ENCODE data around the gene MACROH2A2.
"Not testable (repeated sequence)": the region's sequence is repeated elsewhere in the genome, so short reads cannot be mapped to it uniquely, and the experiment has no call there.

Gene MACROH2A2

DNA sequence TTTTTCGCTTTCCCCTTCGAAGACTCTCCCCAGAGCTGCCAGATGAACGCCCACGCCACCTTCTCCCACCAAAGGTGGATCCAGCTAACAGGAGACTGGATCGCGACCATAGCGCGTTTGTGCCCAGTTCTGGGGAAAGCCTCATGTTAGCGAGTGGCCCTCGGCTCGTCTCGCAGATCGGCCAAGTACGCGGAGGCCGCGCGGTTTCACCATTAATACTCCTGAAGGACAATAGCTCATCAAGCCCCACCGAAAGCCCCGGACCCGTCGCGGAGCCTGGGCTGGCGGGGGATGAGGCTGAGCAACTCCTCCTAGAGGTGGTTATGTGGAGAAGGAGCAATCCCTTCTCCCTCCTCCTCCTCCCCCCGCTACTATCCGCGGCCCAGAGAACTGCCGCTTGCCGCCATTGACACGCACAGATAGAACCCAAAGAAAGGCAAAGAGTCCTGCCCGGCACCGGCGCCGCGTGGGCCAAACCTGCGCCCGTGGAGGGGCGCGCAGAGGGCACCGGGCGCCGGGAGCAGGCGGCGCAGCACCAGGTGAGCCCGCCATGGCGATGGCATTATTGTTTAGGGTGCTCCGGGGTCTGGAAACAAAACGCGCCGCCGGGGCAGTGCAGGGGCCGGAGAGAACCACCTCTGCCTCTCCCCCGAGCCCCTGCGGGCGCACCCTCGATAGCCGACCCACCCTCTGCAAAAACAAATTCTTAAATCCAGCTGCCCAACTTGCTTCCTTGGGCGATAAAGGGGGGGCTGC, at the start of gene MACROH2A2:
MACROH2A2 (plus strand) TSS at position 385 of the 756 bp plus-strand sequence. CDS start 22,813 bp downstream, outside the sequence.
- peak; percentile 64 to 73 (median 65) for DNase-seq

DNA sequence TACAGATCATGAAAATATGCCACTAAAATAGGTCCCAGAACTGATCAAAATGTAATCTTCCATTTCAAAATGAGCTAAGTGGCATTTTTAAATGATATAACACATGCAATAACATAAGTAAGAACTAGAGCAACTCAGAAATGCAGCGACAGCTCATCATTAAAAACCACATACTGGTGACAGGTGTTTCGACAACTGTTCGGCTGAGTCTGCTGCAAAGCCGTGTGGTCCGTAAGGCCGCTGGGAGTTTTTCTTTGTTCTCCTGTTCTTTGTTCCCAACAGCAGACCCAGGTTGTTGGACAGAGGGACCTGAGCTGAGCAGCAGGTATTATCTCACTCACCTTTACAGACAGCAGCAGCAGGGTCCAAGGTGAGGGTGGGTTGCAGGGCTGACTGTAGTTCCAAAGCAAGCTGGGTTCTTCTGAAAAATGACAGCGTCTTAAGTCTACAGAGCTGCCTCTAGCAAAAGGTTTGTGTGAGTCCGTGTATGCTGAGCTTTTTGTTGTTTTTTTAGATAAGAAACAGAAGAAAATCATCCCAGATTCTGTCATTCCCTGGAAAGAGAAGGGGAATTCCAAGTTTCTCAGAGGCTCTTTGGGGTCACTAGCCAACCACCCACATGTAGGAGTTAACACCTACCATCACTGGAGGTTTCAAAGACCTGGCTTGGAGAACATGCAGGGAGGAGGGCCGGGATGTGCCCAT, 45.4 kb upstream of the MACROH2A2 start:
- no peak for DNase-seq

DNA sequence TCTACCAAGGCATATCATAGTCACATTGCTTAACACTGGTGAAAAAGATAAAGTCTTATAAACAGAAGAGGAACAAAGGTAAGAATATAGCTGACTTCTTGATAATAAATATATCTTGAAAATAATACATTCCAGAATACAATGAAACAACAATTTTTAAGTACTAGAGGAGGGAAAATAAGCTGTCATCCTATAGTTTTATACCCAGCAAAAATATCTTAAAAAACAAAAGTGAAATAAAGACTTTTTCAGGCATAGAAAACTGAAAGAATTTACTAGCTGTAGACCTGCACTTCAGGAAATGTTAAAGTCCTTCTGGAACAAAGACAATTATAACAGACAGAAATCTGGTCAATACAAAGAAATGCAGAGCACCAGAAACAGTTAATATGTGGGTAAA, 21.4 kb upstream of the MACROH2A2 start:
- no peak for DNase-seq

DNA sequence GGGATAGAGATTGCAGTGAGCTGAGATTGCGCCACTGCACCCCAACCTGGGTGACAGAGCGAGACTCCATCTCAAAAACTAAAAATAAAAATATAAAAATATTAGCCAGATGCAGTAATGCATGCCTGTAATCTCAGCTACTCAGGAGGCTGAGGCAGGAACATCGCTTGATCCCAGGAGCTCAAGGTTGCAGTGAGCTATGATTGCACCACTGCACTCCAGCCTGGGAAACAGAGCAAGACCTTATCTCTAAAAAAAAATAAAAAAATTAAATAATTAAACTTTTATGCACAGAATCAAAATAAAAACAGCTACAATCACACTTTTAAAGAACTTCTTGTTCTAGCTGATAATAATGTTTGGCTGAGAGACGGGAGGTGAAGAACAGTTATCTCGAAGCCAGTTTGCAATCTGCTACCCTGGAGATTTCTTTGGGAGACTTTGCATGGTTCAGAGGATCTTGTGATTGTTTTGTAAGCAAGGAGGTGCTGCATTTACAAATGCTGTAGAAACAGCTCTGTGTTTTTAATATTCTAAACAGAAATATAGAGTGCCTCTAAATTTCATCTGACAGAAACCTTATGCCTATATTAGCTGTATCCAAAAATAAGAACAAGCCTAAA, 19.9 kb upstream of the MACROH2A2 start:
- DNase-seq: no peak

DNA sequence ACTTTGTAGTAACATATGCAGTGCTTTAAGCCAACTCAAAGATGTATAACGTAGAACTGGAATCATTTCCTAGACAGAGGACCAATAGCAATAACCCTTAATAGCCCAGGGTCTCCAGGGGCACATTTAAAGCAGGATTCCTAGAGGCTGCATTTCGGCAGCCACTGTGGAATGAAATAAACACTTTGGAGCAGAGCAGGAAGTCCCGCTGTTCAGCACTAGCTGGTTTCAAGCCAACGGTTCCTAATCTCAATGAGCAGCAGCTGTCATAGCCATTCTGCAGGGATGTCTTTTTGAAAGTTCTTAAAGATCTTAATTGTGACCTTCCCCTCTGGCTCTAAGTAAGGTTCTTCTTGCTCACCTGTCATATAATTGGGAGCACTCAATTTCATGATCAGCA, 18.4 kb upstream of the MACROH2A2 start:
- no peak for DNase-seq

DNA sequence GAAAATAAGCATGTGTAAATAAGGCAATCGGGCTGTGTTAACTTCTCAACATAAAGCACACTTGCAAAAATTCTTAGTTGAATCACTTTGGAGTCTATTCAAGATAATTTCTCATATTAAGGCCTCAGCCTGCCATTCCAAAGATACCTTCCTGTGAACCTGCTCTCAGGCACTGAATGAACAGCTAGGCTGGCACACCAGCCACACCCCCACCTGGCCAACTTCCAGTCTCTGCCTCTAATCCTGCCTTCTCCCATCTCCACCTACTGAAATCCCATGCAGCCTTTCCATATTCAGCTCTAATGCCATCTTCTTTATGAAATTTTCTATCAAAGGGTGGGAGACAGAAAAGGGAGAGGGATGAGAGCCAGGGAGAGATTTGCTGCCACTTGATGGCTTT, 17.1 kb upstream of the MACROH2A2 start:
- no peak for DNase-seq

DNA sequence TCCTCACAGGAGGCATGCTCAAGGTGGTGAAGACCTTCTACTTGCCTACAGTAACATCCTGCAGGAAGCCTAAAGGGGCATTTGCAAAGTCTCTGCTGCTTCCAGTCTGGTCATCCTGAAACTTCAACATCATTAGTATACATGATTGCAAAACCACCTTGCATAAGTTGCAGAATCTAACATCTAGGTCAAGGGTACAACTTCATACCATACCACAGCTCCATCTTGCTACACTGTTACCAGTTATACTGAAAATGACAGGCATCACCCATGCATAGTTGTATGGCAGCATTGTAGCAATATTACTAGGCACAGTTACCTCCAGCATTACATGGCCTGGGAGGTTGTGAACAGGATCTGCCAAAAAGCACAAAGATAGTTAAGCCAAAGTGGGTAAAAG, 13.7 kb upstream of the MACROH2A2 start:
- peak in 1 of 3 donors; percentile 24 for DNase-seq

DNA sequence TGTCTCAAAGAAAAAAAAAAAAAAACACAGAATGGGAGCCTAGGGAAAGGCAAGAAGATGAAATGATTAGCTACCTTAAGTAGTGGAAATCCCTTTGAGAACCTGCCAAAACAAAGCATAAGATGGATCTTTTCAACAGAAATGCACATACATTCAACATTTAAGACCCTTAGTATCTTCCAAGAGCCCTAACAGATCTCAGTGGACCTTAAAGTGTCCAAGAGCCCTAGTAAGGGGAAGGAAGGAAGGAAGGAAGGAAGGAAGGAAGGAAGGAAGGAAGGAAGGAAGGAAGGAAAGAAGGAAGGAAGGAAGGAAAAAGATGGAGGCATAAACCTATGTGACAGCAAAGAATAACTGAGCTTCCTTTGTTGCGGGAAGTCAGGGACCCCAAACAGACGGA, 11.6 kb upstream of the MACROH2A2 start:
- no peak for DNase-seq

DNA sequence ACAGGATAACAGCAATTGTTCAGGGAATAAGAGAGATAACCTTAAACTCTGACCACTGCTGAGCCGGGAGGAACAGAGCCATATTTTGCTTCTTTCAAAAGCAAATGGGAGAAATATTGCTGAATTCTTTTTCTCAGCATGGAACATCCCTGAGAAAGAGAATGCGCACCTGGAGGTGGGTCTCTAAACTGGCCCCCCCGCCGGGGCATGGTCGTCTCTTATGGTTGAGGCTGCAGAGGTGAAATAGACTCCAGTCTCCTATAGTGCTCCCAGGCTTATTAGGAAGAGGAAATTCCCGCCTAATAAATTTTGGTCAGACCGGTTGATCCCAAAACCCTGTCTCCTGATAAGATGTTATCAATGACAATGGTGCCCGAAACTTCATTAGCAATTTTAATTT, 10.9 kb upstream of the MACROH2A2 start:
- not testable (repeated sequence) for DNase-seq

DNA sequence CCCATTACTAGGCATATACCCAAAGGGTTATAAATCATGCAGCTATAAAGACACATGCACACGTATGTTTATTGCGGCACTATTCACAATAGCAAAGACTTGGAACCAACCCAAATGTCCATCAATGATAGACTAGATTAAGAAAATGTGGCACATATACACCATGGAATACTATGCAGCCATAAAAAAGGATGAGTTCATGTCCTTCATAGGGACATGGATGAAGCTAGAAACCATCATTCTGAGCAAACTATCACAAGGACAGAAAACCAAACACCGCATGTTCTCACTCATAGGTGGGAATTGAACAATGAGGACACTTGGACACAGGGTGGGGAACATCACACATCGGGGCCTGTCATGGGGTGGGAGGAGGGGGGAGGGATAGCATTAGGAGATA, 5.6 kb upstream of the MACROH2A2 start:
- not testable (repeated sequence) for DNase-seq

DNA sequence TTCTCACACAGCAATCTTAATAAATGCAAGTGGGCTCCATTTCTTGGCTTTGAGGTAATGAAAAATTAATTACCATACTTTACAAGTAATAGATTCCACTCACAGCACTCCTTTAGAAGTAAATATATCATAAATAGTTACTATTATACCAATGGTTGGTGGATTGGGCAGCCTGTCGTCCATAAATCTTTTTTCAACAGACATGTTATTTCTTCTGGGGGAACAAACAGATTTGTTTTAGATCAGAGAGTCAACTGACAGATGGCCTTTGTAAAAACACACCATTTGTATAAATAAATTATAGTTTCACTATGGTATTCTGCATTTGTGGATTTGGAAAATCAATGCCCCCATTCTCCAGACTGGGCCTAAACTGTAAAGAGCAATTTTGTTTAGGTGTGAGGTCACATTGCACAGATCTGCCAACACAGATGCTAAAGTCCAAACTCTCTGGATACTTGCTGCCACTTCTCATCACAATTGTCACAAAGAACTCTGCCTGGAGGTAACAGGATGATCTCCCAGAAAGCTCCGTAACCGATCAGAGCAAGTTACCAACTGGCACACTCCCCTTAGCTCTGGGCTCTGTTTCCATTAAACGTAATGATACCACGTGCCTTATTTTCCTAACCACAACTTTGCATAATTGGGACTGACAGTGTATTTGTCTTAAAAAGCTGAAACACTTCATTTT, 4.5 kb upstream of the MACROH2A2 start:
- no peak for DNase-seq

DNA sequence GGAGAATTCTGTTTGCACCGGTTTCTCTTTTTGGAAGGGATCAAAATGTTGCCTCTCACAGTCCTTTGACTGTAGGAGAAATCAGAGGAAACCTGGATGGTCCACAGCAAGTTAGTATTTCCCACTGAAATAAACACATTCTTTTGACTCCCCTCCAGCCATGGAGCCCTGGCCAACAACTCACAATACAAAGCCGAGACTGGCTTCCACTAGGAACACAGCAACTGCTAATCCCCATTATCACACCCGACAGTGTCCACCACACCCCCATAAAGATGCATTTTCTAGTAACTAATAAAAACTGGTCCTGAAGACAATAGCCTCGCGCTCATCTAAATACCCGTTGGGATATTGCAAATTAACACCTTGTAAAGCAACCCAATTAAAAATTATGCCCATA, 798 bp upstream of the MACROH2A2 start:
- DNase-seq: no peak

DNA sequence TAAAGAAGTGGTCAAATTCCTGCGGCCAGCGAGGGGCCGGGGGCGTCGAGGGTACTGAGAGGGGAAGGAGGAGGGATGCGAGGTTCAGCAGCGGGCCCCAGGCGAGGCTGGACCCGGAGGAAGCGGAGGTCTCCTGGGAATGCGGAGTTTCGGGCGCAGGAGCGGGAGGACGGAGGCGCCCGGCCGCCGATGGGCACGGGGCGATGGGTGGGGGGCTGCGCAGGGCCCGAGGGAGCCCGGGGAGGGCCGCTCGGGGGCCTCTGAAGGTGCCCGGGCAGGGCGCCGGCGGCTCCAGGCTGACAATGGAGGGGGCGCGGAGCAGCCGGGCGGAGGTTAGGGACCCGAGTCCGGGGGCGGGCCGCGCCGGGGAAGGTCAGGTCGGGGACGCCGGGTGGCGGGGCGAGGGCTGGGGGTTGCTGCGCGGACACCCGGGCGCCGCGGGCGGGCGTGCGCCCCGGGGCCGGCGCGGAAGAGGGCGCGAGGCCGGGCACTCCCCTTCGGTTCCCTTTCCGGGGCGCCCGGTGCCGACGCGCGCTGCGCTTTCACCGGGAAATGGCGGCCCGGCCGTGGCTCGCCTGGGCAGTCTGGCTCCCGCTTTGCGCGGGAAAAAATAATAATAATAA, 683 bp downstream of the MACROH2A2 start:
- DNase-seq: peak in 2 of 3 donors; percentile 33 to 69

DNA sequence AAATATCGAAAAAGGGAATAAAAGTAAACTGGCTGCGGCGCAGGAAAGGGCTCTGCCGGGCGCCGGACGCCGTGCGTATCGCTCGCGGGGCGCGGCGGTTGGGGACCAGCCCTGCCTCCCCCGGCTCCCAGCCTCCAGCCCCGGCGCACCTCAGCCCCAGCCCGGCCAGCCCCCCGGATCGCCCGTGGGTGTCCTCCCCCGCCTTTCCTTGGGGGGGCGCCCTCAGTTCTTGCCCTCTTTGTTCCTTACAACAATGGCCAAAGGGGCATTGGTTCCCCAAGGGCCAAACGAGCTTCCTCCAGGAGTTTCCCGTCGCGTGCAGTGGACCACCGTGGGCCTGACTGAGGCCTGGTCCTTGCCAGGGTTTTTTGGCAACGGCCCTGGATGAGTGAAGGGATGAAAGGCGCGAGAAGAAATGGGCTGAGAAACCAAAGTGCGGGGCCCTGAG, 1.2 kb downstream of the MACROH2A2 start:
- DNase-seq: peak; percentile 48 to 60 (median 52)

DNA sequence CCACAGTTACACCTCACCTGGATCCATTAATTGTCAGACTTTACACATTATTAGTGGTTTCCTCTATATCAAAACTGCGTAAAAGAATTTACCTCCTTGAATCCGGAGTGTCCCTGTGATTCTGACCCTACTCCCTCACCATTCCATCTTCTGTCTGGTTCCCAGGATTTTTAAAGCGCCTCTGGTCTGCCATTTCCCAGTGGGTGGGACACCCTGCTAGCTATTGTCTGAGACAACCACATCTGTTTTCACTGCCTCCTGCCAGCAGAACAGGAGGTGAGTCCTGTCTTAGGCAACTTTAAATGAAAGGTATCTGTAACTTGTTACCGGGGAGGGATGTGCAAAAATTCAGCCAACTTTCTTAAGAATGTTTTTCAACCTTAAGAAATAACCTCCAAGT, 2.3 kb downstream of the MACROH2A2 start:
- no peak for DNase-seq

DNA sequence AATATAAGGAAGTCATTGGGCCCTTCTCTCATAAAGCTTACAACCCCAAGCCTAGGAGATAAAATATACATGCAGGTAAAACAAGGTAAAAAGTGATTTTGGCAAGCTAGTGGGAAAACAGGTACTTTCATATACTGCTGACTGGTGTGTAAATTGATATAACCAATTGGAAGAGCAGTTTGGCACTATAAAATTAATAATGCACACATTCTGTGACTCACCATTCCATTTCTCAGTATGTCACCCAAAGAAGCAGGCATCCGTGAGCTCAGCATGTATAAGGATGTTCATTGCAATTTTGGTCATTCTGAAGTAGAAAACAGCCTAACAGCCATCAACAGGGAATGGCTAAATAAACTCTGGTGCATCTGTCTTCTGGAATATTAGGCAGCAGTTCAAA, 2.9 kb downstream of the MACROH2A2 start:
- no peak for DNase-seq

DNA sequence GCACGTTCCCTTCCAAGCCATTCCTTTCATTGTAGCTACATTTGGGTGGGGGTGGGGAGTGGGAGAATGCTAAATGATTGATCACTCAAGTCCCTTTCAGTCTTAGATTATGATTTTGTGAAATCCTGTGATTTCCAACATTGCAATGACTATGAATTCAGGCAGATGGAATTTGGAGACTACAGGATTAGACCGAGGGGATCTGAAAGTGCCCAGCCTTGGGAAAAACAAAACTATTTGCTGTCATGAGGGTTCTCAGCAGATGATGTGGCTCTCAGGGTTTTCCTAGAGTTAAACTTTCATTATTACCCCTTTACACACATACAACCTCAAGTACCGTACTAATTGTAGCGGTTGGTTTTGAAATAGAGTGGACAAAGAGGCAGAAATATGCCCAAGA, 4.7 kb downstream of the MACROH2A2 start:
- DNase-seq: peak; percentile 55 to 80 (median 64)

DNA sequence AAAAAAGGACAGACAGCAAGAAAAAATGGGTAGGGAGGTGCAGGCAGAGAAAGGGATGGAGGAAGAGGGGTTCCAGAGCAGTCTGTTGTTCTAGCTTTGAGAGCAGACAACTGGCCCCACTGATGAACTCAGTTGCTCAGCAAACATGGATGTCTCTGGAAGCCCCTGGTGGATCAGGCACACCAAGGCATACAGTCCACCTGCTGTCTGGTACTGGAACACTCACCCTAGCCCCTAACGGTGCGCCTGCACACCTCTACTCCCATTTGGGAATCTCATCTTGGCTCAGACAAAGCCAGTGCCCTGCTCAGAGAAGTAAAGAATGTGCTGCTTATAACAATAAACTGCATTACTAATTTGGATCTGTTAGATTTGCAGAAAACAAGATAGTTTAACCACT, 7.7 kb downstream of the MACROH2A2 start:
- no peak for DNase-seq

DNA sequence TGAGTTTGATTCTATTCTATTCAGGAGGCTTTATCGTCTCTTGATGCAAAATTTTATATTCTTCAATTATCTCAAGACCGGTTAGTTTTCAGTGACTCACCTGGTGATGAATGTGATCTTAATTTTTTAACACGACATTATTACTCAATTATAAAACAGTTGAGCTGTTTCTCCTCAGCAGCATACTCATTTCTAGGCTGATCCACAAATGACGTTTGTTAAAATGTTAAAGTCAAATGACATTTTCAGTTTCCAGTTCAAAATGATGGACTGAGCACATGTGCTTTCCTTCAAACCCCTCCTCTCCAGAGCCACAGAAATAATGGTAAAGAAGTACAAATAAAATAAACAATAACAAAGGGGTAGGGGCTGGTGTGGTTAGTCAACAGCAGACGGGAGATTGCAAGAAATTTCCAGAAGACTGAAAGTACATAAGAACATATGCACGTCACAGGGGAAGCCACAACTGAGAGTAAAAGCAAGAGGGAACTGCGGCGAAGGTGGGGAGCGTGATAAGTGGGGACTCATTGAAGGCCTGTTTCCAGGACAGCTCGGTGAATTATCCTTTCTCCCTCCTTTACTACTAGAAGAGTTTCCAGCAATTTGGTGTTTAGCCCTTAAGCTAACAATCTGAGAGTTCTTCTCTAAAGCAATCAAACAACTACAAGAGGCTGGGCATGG, 10.9 kb downstream of the MACROH2A2 start:
- peak; percentile 21 to 32 (median 27) for DNase-seq

DNA sequence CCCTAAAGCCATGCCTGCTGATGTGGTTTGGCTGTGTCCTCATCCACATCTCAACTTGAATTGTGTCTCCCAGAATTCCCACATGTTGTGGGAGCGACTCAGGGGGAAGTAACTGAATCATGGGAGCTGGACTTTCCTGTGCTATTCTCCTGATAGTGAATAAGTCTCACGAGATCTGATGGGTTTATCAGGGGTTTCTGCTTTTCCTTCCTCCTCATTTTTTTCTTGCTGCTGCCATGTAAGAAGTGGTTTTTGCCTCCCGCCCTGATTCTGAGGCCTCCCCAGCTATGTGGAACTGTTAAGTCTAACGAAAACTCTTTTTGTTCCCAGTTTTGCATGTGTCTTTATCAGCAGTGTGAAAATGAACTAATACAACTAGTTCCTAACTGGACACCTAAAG, 11.8 kb downstream of the MACROH2A2 start:
- peak; percentile 61 to 71 (median 71) for DNase-seq

DNA sequence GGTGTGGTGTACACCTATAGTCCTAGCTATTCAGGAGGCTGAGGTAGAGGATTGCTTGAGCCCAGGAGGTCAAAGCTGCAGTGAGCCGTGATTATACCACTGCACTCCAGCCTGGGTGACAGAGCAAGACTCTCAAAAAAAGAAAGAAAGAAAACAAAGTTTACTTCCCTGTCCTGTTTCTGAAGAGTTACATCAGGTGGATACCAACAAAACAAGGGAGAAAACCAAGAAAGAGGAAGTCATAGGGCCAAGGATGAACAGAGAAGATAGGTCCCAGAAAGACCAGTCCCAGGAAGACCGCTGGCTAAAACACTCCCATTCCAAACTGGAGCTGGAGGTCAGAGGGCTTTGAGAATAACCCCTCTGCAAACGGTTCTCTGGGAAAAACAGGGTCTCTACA, 13.5 kb downstream of the MACROH2A2 start:
- peak in 2 of 3 donors; percentile 17 to 24 for DNase-seq

DNA sequence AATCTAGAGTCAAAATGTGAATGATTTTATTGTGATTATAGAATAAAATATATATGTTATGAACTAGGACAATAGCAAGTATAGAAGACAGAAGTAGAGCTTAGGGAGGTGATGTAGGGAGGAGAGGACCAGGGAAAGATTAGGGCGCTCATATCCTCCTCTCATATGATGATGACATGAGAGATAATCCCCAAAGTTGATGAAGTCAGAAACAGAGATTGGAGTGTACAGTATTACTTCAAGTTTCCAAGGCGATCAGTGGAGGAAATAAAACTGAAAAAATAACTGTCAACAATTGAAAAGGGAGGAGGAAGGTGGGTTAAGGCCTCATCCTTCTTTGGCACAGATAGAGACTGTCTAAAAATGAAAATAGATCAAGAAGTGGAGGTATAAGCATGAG, 14.9 kb downstream of the MACROH2A2 start:
- peak; percentile 51 to 75 (median 62) for DNase-seq

All from suppressor macrophage treated with lipopolysaccharide for 1 hour (primary cell).